Astrocyte of the spinal cord (primary cell): ENCODE results near the gene MARCO.

Experiments
- DNase-seq: peaks from one replicate; pipeline ENCODE4 v3.0.0; 2011; ENCODE audit warnings: low read depth, low spot score
- H3K4me3 ChIP-seq: 2 replicates; pipeline ENCODE4 v1.5.1; 2011; ENCODE audit warnings: low read depth, mild to moderate bottlenecking, low read length, moderate library complexity
- in situ Hi-C: cut with HindIII; loops from 2 replicates; pipeline ENCODE4 v1.10.0; 2017; ENCODE audit warnings: low sequenced_read_pairs
- TF ChIP-seq, protein P1 (sequence below): IDR thresholded peaks from 2 replicates; pipeline ENCODE4 v1.5.1; 2012; ENCODE audit warnings: low read depth, mild to moderate bottlenecking, low read length, inconsistent platforms

MARCO gene

GRCh38 chr2:118980022-118980421 lies 38.0 kb downstream of the MARCO start:
- H3K4me3 ChIP-seq, result no peak overlapping the region
- TF ChIP-seq, protein P1, sequence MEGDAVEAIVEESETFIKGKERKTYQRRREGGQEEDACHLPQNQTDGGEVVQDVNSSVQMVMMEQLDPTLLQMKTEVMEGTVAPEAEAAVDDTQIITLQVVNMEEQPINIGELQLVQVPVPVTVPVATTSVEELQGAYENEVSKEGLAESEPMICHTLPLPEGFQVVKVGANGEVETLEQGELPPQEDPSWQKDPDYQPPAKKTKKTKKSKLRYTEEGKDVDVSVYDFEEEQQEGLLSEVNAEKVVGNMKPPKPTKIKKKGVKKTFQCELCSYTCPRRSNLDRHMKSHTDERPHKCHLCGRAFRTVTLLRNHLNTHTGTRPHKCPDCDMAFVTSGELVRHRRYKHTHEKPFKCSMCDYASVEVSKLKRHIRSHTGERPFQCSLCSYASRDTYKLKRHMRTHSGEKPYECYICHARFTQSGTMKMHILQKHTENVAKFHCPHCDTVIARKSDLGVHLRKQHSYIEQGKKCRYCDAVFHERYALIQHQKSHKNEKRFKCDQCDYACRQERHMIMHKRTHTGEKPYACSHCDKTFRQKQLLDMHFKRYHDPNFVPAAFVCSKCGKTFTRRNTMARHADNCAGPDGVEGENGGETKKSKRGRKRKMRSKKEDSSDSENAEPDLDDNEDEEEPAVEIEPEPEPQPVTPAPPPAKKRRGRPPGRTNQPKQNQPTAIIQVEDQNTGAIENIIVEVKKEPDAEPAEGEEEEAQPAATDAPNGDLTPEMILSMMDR, result no peak
- in situ Hi-C loops, result no loop called here
- no peak for DNase-seq

DNA sequence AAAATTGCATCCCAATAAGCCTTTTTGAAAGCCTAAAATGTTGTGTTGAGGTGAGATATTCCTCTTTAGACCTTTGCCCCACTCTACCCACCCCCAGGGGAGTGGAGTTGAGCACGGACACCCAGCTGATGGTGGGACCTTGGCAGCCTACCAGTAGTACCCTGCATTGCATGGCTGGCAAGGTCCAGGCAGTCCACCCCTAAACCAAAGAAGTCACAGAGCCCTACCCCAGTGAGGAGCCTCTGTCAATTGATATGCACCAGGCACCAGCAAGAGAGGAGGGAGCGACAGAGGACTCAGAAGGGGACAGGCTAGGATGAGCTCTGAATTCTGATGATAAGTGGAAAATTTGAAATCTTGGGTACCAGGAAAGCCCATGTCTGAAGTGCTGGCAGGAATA lies 38.6 kb downstream of the MARCO start:
- in situ Hi-C loops, result no loop called here
- TF ChIP-seq, protein P1, result no peak
- H3K4me3 ChIP-seq, result no peak overlapping the region
- no peak for DNase-seq

GRCh38 chr2:118981632-118982031 lies 39.6 kb downstream of the MARCO start:
- in situ Hi-C loops, result no loop called here
- no peak overlapping the region for H3K4me3 ChIP-seq
- TF ChIP-seq, protein P1, result no peak
- DNase-seq, result no peak

DNA sequence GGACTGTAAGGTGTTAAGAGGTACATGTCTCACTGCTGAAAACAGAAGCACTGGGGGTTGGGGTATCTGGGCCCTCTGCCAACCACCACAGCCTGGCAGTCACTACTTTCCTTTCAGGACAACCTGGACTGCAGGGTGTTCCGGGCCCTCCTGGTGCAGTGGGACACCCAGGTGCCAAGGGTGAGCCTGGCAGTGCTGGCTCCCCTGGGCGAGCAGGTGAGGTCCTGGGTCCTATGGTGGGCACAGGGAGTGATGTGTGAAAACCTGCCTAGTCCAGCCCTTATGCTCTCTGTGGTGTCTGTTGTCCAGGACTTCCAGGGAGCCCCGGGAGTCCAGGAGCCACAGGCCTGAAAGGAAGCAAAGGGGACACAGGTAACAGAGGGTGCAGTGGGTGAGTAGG lies 40.0 kb downstream of the MARCO start:
- in situ Hi-C loops, result no loop called here
- TF ChIP-seq, protein P1, result no peak

GRCh38 chr2:118983133-118983532 lies 41.1 kb downstream of the MARCO start:
- in situ Hi-C loops, result no loop called here
- H3K4me3 ChIP-seq, result no peak overlapping the region
- no peak for DNase-seq
- TF ChIP-seq, protein P1, result no peak

More for the DNA sequence above, 40.0 kb downstream of the MARCO start:
- DNase-seq, result no peak
- no peak overlapping the region for H3K4me3 ChIP-seq

GRCh38 chr2:118983915-118984314 lies 41.9 kb downstream of the MARCO start:
- in situ Hi-C loops, result no loop called here
- no peak for DNase-seq
- TF ChIP-seq, protein P1, result no peak
- no peak overlapping the region for H3K4me3 ChIP-seq

- no peak for DNase-seq
- TF ChIP-seq, protein P1, result no peak
- H3K4me3 ChIP-seq, result no peak overlapping the region
- in situ Hi-C loops, result no loop called here
These were observed 44.7 kb downstream of the MARCO start for GRCh38 chr2:118986738-118987137.
